ENCODE results near the gene ATRX.

GRCh38 chrX:77723681-77724080 lies 62.3 kb downstream of the ATRX start:
- TF ChIP-seq GATA2 (IDR thresholded peaks at IDR 0.05; ENCODE audit: low read depth, low read length): no peak
- no peak for TF ChIP-seq GATA3 (IDR thresholded peaks at IDR 0.05; ENCODE audit: low read depth, low read length)
